NB4 (cell line): Measurements from ENCODE around the gene USP10.

Experiments
- CTCF ChIP-seq: IDR thresholded peaks from one replicate; pipeline ENCODE4 v1.5.1; 2012; ENCODE audit warnings: low read depth, low read length
- POLR2A ChIP-seq: IDR thresholded peaks from 2 replicates; pipeline ENCODE4 v1.6.1; 2011; ENCODE audit warnings: mild to moderate bottlenecking; ENCODE audit not compliant: insufficient read length; ENCODE audit errors: extremely low read depth

DNA sequence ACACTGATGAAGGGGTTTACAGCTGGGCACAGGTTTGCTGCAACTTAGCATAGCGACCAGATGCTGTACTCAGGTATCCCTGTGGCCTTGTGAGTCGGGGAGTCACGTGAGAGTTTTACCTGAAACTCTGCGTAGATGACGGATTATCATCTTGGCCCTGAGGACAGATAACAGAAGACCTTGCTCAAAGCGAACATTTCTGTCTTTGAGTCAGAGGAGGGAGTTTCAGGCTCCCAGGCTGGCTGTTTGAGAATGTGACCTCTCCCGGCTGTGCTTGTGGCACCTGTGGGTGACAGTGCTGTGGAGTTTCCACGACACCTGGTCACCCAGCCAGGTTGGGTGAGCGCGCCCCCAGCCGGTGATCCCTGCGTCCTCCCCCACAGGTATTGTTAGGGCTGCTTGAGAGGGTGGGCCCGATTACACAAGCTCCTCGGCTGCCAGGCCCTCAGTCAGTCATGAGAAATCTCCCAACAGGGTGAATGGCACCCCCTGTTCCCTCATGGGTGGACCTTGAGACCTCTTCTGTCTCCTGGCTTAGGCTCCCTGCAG, 75.5 kb downstream of the USP10 start:
- no peak for TF ChIP-seq CTCF
- TF ChIP-seq POLR2A = no peak
